NCI-H1048 (cell line): ENCODE data around the gene SURF4.
A peak's percentile ranks its signal among the peaks of the same experiment; 100 is the strongest.

Experiments
- DNase-seq: peaks from one replicate; lab custom pipeline; 2025; lab: John Stamatoyannopoulos, UW

The SURF4 gene

DNA sequence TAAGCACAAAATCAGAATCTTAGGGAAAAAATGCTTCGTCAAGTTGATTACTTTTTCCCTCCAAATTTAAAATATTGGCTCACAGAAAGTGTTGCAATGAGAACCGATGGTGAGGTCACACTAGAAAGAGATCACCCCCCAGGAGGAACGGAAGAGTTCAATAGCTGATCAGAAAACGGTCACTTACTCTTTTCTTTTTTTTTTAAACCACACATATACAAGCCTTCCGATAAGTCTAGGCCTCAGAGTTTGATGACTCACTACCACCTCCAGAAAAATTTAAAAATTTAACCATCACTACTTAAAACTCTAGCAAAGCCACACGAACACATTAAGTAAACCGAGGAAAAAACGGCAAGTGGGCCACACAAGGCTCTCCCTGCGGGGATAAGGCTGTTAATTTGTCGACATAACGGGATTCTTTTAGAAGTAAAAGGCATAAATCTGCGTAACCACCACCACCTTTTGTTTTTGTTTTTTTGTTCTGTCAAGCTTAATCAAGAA, 1.2 kb downstream of the SURF4 start:
- DNase-seq: no peak

DNA sequence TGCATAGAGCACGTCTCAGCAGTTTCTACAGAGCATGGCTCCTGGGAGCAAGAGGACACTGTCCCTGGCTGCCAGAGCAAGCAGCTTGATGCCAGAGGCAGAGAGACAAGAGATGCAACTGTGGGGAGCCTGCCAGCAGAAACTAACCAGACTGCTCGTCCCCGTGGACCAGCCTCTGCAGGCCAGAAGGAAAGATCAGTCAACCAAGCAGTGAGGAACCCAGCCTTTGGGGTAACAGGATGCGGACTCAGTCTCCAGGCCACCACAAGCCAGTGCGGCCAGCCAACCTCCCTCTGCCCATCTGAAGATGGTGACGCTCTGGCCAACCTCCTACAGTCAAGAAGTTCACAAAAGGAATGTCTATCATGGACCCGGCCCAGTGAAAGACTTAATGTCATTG, 3.7 kb downstream of the SURF4 start:
- DNase-seq: no peak

DNA sequence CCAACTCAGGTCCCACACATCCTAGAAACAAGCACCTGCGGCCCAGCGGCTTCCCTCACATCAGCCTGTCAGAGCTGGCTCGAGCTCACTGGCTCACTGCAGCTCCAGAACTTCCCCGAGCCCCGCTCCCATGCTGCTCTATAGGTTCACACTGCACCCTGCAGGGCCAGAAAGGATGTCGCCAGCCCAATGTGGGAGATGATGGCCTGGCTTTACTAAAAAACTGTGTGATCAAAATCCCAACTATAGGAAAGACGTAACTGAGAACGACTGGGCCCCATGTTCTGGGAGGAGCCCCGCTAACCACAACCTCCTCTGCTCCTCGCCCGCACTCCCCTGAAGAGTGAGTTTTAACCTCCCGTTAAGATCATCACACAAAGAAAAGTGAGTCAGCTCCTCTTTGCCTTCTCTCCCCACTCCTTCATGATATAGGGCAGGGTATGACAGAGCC, 4.6 kb downstream of the SURF4 start:
- DNase-seq: no peak

- no peak for DNase-seq
Observed at GRCh38 chr9:133370685-133371084, 5.2 kb downstream of the SURF4 start.

- no peak for DNase-seq
Observed at GRCh38 chr9:133369933-133370332, 5.9 kb downstream of the SURF4 start.

DNA sequence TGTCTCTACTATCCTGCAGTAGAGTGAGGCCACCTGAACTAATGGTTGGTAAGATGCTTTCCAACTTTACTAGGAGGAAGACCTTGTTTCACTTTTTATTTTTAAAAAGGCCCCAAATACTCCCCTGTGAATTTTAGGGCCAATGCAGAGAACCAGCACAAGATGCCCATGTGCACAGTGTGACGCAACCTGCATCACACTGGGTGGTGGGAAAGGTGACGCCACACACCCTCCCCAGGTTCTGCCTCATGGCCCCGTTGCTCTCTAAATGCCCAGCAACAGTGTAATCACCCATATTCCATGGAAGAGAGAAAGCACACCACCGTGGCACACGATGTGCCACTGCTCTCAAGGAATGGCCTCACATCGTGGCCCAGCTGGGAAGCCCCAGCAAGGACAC, 6.4 kb downstream of the SURF4 start:
- DNase-seq: no peak

- no peak for DNase-seq
Observed at GRCh38 chr9:133368249-133368881, 7.5 kb downstream of the SURF4 start.

GRCh38 chr9:133367778-133368177, 8.1 kb downstream of the SURF4 start:
- no peak for DNase-seq

DNA sequence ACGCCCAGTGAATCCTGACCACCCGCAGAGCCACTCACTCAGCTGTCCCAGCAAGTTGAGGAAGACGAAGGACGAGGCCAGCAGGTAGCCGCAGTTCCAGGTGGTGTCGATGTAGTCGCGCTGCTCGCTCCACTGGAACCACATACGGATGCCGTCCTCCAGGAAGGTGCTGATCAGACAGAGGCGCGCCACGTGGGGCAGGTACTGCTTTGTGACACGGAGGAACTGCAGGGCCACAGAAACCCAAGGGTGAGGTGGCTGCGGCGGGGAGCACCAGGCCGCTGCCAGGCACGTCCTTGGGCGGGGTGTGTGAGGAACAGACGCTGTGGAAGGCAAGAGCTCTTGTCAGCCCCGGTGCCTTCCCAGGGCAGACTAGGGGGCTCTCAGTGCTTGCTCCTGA, 8.6 kb downstream of the SURF4 start:
- DNase-seq: no peak

- DNase-seq: no peak
Observed at GRCh38 chr9:133366435-133366834, 9.4 kb downstream of the SURF4 start.

DNA sequence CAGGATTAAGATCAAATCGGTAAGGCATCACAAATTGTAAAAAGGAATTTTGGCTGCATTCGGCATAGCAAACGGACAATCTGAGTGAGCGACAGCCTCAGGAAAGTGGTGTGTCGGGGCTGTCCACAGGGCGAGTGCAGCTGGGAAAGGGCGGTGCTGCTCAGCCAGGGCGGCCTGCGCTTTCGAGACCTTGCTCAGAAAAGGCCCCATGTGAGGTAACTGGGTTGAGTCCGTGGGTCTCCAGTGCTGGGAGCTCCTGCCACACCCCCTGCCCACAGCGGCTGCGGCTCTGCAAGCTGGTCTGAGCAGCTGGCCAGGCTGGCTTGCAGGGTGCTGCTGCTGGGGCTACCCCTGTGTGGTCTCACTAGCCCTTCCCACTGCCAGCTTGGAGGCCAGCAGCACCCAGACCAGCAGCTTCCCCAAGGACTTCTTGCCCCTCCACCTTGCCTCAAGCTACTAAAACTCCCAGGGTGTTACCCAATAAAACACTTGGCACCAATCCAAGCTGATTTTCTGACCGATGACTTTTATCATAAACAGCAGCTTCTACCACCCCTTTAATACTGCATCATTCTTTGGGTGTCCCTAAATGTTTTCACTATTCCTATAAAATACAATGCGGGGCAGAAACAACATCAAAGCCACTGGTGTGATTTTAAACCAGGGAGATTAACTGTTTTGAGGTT, 13.4 kb downstream of the SURF4 start:
- no peak for DNase-seq

GRCh38 chr9:133361507-133362092, 14.3 kb downstream of the SURF4 start:
- no peak for DNase-seq

DNA sequence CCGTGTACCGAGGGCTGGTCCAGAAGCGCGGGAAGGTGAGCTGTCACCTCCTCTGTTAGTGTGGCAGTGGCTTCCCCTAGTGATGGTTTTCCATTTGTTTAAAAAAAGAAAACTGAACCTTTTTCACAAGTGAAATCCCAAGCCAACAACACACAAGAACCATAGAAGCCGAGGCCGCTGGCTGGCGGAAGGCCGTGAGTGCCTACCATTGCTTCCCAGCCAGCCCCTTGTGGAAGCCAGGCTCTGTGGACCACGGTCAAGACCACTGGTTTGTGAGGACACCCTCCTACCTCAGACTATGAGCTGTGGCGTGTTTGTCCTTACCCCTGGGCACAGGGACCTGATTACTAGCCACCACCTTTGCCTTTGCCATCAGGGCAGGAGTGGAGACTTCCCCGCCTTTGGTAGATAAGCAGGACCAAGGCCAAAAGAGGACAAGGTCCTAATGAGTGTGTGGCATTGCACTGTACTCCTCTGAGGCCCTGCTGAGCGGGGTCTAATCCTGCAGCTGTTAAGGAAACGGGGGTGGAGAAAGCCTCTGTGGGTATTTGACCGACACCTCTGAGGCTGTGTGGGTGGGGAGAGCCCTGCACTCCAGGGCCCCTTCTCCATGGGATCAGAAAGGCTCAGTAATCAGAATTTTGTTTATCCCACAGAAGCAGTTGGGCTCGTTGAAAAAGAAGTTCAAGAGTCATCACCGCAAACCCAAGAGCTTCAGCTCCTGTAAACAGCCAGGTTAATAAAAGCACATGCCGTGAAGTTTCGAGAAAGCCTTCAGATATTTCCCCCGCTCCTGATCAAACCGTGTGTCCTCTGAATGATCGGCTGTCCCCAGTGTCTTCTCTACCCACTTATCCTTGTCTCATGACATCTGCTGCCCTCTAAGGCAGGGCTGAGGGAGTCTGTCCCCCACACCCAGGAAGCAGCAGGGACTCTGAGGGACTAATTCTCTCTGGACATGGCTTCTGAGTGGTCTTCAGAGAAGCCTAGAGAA, 15.2 kb downstream of the SURF4 start:
- no peak for DNase-seq

- no peak for DNase-seq
Observed at GRCh38 chr9:133359399-133360175, 16.3 kb downstream of the SURF4 start.

GRCh38 chr9:133357656-133358055, 18.2 kb downstream of the SURF4 start:
- no peak for DNase-seq

DNA sequence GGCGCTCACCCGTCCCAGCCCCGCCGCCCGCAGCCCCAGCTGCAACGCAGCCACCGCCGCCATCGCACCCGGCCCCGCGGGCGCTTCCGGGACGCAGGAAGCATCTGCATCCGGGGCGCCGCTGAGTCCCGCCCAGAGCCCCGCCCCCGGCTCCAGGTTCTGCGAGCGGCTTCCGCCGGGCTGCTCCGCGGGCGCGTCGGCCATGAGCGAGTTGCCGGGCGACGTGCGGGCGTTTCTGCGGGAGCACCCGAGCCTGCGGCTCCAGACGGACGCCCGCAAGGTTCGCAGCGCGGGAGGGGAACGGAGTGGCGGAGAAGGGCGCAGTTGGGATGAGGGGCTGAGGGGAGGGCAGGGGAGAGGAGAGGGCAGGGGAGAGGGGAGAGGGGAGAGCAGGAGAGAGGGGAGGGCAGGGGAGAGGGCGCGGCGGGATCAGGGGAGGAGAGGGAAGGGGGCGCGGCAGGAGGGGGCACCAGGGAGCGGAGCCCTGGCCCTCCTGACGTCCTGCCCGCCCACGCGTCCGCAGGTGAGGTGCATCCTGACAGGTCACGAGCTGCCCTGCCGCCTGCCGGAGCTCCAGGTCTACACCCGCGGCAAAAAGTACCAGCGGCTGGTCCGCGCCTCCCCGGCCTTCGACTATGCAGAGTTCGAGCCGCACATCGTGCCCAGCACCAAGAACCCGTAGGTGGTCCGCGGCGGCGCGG, 19.3 kb downstream of the SURF4 start, which contains the start of the genes SURF1 and SURF2:
Gene SURF1, minus strand, starts transcription at position 97 of the 701 bp plus-strand sequence. Its CDS starts 34 bp downstream, at position 63.
Gene SURF2, plus strand, starts transcription at position 160 of the 701 bp plus-strand sequence. Its CDS starts 43 bp downstream, at position 203.
- DNase-seq: peak; percentile 80

GRCh38 chr9:133355881-133356357, 19.9 kb downstream of the SURF4 start:
- no peak for DNase-seq

DNA sequence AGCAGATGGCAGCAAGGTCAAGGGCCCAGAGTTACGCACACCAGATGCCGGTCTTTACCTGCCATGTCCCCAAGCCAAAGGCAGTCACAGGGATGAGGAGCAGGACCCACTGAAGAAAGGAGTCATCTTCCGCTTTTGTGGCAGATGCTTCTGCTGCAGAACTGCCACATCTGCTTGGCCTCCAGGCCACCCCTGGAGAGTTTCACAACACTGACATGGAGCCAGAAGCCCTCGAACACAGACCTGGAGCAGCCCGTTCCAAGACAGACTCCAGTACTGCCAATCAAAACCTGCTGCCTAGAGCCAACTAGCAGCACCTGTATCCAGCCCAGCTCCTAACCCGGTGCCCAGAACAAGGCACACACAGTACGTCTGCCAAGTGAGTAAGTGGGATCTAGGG, 21.1 kb downstream of the SURF4 start:
- no peak for DNase-seq

DNA sequence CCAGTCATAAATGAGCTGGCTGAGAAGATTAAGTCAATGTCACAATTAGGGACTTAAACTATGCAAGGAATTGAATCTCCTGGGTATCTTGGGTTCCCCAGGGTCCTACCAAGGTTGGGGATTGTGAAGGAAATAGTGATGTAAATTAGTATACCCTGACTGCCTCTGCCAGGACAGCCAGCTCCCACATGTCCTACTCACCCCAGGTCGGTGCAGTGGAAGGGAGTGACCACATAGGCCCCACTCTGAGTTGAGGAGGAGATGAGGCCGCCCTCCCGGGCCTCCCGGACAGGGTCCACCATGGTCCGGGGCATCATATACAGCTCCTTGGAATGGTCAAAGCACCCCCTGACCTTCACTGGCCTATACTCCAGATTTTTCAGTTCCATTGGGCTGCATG, 22.3 kb downstream of the SURF4 start:
- no peak for DNase-seq
